H1 (cell line): ENCODE measurements around the gene CNNM4. TPM values are rescaled to one million over a fixed set of nuclear protein-coding genes. Genes with fewer than 3 reads are reported as not detected.

Experiments
- CTCF ChIA-PET: fragments of 300-600 bp; sonication (Branson Sonifier 250); formaldehyde crosslinking; loops from one replicate; lab custom pipeline; 2021; ENCODE audit not compliant: partially characterized antibody; lab: Charles Lee
- POLR2A ChIA-PET: fragments of 300-600 bp; sonication (Branson Sonifier 250); formaldehyde crosslinking; loops from one replicate; lab custom pipeline; 2021; ENCODE audit warnings: inconsistent platforms; ENCODE audit not compliant: partially characterized antibody; lab: Charles Lee
- DNase-seq, 2 experiments: peaks; one replicate each; pipeline versions ENCODE4 v3.0.0 to v3.0.0-alpha.2; 2010 to 2022; ENCODE audit warnings: low spot score in 2 of 2, low read depth in 1 of 2, mixed read lengths in 1 of 2
- FAIRE-seq: peaks from 2 replicates; lab custom pipeline; 2011; peaks lifted over from hg19 to GRCh38; lab: Jason Lieb, UNC
- H2AFZ ChIP-seq: 2 replicates; pipeline ENCODE4 v1.8.1; 2012; ENCODE audit warnings: low read length, inconsistent platforms
- H2AK5ac ChIP-seq: 2 replicates; pipeline ENCODE4 v1.6.1; 2013; ENCODE audit warnings: low read depth, low read length
- H2BK120ac ChIP-seq: replicated peaks from 2 replicates; pipeline ENCODE3; 2013; ENCODE audit warnings: low read depth, low read length, inconsistent platforms
- H2BK12ac ChIP-seq: 2 replicates; pipeline ENCODE4 v1.6.1; 2013; ENCODE audit warnings: low read depth, low read length
- H2BK15ac ChIP-seq: 2 replicates; pipeline ENCODE4 v1.6.1; 2013; ENCODE audit warnings: low read length
- H2BK20ac ChIP-seq: 2 replicates; pipeline ENCODE4 v1.6.1; 2013; ENCODE audit warnings: low read length
- H2BK5ac ChIP-seq: 2 replicates; pipeline ENCODE4 v1.6.1; 2013; ENCODE audit warnings: low read depth, low read length
- H3K14ac ChIP-seq: 2 replicates; pipeline ENCODE4 v1.6.1; 2013; ENCODE audit warnings: inconsistent platforms; ENCODE audit not compliant: insufficient read length
- H3K18ac ChIP-seq: 2 replicates; pipeline ENCODE4 v1.6.1; 2013; ENCODE audit warnings: low read length; ENCODE audit errors: extremely low read depth
- H3K23ac ChIP-seq: 2 replicates; pipeline ENCODE4 v1.6.1; 2013; ENCODE audit warnings: inconsistent platforms; ENCODE audit not compliant: insufficient read length
- H3K23me2 ChIP-seq: 2 replicates; pipeline ENCODE4 v1.6.1; 2013; ENCODE audit warnings: low read depth, low read length
- H3K27ac ChIP-seq: 2 replicates; pipeline ENCODE4 v1.6.1; 2011; ENCODE audit warnings: low read depth, low read length, inconsistent platforms
- H3K27me3 ChIP-seq, 4 experiments: replicated peaks in 1 of 4; 1 replicate in 1 of 4; 2 replicates in 3 of 4; pipeline versions ENCODE4 v1.6.1 to v1.8.1; 2011 to 2013; ENCODE audit warnings: low read length in 3 of 4, mild to moderate bottlenecking in 3 of 4, inconsistent platforms in 2 of 4, mixed read lengths in 2 of 4, moderate library complexity in 1 of 4; ENCODE audit not compliant: control insufficient read depth in 3 of 4, insufficient read depth in 3 of 4; ENCODE audit errors: extremely low read depth in 1 of 4
- H3K36me3 ChIP-seq, 4 experiments: 2 replicates each; pipeline versions ENCODE4 v1.6.1 to v1.8.1; 2011 to 2013; ENCODE audit warnings: mild to moderate bottlenecking in 4 of 4, low read length in 3 of 4, moderate library complexity in 2 of 4, control low read depth in 1 of 4, inconsistent platforms in 1 of 4; ENCODE audit not compliant: insufficient read depth in 4 of 4, control insufficient read depth in 2 of 4
- H3K4ac ChIP-seq: replicated peaks from 2 replicates; pipeline ENCODE3; 2013; ENCODE audit warnings: low read length, low read depth, mixed read lengths, inconsistent platforms; ENCODE audit not compliant: insufficient read length
- H3K4me1 ChIP-seq, 4 experiments: replicated peaks in 1 of 4; 1 replicate in 1 of 4; 2 replicates in 3 of 4; pipeline versions ENCODE4 v1.6.1 to v1.8.1; 2011 to 2013; ENCODE audit warnings: low read length in 3 of 4, inconsistent platforms in 2 of 4, mixed read lengths in 1 of 4; ENCODE audit not compliant: insufficient read depth in 4 of 4, control insufficient read depth in 3 of 4
- H3K4me2 ChIP-seq, 2 experiments: 2 replicates each; pipeline versions ENCODE4 v1.6.1 to v1.8.1; 2011 to 2013; ENCODE audit warnings: low read depth in 2 of 2, low read length in 2 of 2, control low read depth in 1 of 2, inconsistent platforms in 1 of 2, mild to moderate bottlenecking in 1 of 2; ENCODE audit not compliant: insufficient read depth in 1 of 2
- H3K4me3 ChIP-seq, 4 experiments: fragments of 200-600, 300-600 bp in 1 of 4; sonication (generic), shearing (Covaris generic), sonication (Bioruptor Twin) in 1 of 4; 2 replicates each; pipeline versions ENCODE4 v1.5.1 to v1.8.1; 2011 to 2016; ENCODE audit warnings: low read length in 4 of 4, low read depth in 3 of 4, control low read depth in 2 of 4, inconsistent platforms in 2 of 4, mild to moderate bottlenecking in 2 of 4, mixed read lengths in 1 of 4, moderate library complexity in 1 of 4; ENCODE audit not compliant: insufficient read depth in 2 of 4; ENCODE audit errors: extremely low read depth in 1 of 4
- H3K56ac ChIP-seq: replicated peaks from 2 replicates; pipeline ENCODE3; 2013; ENCODE audit warnings: low read depth, mild to moderate bottlenecking, mixed read lengths, low read length, inconsistent platforms; ENCODE audit not compliant: insufficient read length
- H3K79me1 ChIP-seq: 2 replicates; pipeline ENCODE4 v1.6.1; 2013; ENCODE audit warnings: low read depth, low read length, control low read depth
- H3K79me2 ChIP-seq, 2 experiments: 2 replicates each; pipeline versions ENCODE4 v1.6.1 to v1.8.1; 2012 to 2013; ENCODE audit warnings: low read length in 2 of 2, mild to moderate bottlenecking in 2 of 2, inconsistent platforms in 1 of 2; ENCODE audit not compliant: insufficient read depth in 2 of 2, control insufficient read depth in 1 of 2
- H3K9ac ChIP-seq, 4 experiments: replicated peaks in 1 of 4; 1 replicate in 1 of 4; 2 replicates in 3 of 4; pipeline versions ENCODE4 v1.6.1 to v1.8.1; 2011 to 2013; ENCODE audit warnings: low read depth in 3 of 4, low read length in 3 of 4, control low read depth in 2 of 4, mild to moderate bottlenecking in 2 of 4, moderate library complexity in 2 of 4, inconsistent platforms in 1 of 4; ENCODE audit errors: extremely low read depth in 1 of 4
- H3K9me3 ChIP-seq, 2 experiments: 2 replicates each; pipeline versions ENCODE4 v1.6.1 to v1.8.1; 2012 to 2013; ENCODE audit warnings: mild to moderate bottlenecking in 2 of 2, moderate library complexity in 2 of 2, control low read depth in 1 of 2, inconsistent platforms in 1 of 2, low read depth in 1 of 2, low read length in 1 of 2, mixed read lengths in 1 of 2; ENCODE audit not compliant: insufficient read depth in 2 of 2
- H4K20me1 ChIP-seq, 2 experiments: replicated peaks in 1 of 2; 2 replicates each; pipeline versions ENCODE3 to v1.8.1; 2011 to 2013; ENCODE audit warnings: inconsistent platforms in 2 of 2, low read length in 2 of 2, mild to moderate bottlenecking in 1 of 2; ENCODE audit not compliant: insufficient read depth in 2 of 2, control insufficient read depth in 1 of 2
- H4K5ac ChIP-seq: 2 replicates; pipeline ENCODE4 v1.6.1; 2013; ENCODE audit warnings: low read length, low read depth, mixed read lengths, inconsistent platforms; ENCODE audit not compliant: insufficient read length
- H4K8ac ChIP-seq: 2 replicates; pipeline ENCODE4 v1.8.0; 2013; ENCODE audit warnings: mild to moderate bottlenecking, moderate library complexity, low read length, inconsistent platforms; ENCODE audit not compliant: insufficient read depth; ENCODE audit errors: extremely low read depth
- H4K91ac ChIP-seq: replicated peaks from 2 replicates; pipeline ENCODE3; 2013; ENCODE audit warnings: low read length, mixed read lengths, inconsistent platforms; ENCODE audit not compliant: insufficient read length
- GTF2F1 ChIP-seq: IDR thresholded peaks from 2 replicates; pipeline ENCODE4 v1.6.1; 2012; ENCODE audit warnings: low read depth, low read length, improper control_type of control experiment, borderline replicate concordance
- HDAC2 ChIP-seq, 2 experiments: fragments of 300-600 bp in 1 of 2; sonication (generic) in 1 of 2; IDR thresholded peaks; 2 replicates each; pipeline ENCODE4 v1.6.1; 2011 to 2012; ENCODE audit warnings: low read depth in 2 of 2, low read length in 2 of 2, mild to moderate bottlenecking in 2 of 2, moderate library complexity in 2 of 2, borderline replicate concordance in 1 of 2, inconsistent platforms in 1 of 2
- RBBP5 ChIP-seq: IDR thresholded peaks from 2 replicates; pipeline ENCODE4 v1.7.1; 2012; ENCODE audit warnings: low read depth, mild to moderate bottlenecking, inconsistent platforms, low read length, moderate library complexity, borderline replicate concordance
- RXRA ChIP-seq: IDR thresholded peaks from 2 replicates; pipeline ENCODE4 v1.6.1; 2011; ENCODE audit warnings: low read depth, mild to moderate bottlenecking, low read length, moderate library complexity; ENCODE audit not compliant: insufficient read depth
- SP2 ChIP-seq: IDR thresholded peaks from 2 replicates; pipeline ENCODE4 v1.6.1; 2012; ENCODE audit warnings: mild to moderate bottlenecking, low read length, inconsistent platforms
- WGBS, 2 experiments: shearing (Covaris generic) in 1 of 2; methylation state at CpG; one replicate each; pipeline versions ENCODE4 v1.1.6 to v1.1.7; 2013 to 2015; ENCODE audit warnings: low lambda C conversion rate in 2 of 2, mixed read lengths in 2 of 2, inconsistent platforms in 1 of 2, low coverage in 1 of 2, missing lambda C conversion rate in 1 of 2; ENCODE audit not compliant: insufficient replicate concordance in 2 of 2, insufficient coverage in 1 of 2, insufficient read length in 1 of 2; ENCODE audit errors: extremely low coverage in 1 of 2, missing lambda C conversion rate in 1 of 2; 5-methylcytosine and 5-hydroxymethylcytosine counted together
- polyA plus RNA-seq, 7 experiments: library from polyadenylated mRNA; depleted of rRNA in 3 of 7; stranded (reverse) in 5 of 7; unstranded in 2 of 7; fragments of >200 nt in 5 of 7; fragments of 200-250 nt in 2 of 7; gene quantifications; 1 replicate in 5 of 7; 2 replicates in 1 of 7; 4 replicates in 1 of 7; pipeline versions ENCODE4 v1.2.1 to v1.2.3, GENCODE V29; 2011 to 2013; ENCODE audit warnings: missing spikeins in 2 of 7, mixed read lengths in 2 of 7
- total RNA-seq: library from RNA; stranded (reverse); fragmentation: NEBNext Ultra II Directional; extraction: Animal tissue kit (Norgen Biotek cat#: 25700); gene quantifications from 2 replicates; pipeline ENCODE4 v1.2.1, GENCODE V29; 2021

Gene CNNM4
- total and polyA plus RNA-seq, 2 of the 8 experiments (the other 6 are each of a cell fraction or from before 2014, with no cell fraction given) = 10.3 to 11.0 TPM

DNA sequence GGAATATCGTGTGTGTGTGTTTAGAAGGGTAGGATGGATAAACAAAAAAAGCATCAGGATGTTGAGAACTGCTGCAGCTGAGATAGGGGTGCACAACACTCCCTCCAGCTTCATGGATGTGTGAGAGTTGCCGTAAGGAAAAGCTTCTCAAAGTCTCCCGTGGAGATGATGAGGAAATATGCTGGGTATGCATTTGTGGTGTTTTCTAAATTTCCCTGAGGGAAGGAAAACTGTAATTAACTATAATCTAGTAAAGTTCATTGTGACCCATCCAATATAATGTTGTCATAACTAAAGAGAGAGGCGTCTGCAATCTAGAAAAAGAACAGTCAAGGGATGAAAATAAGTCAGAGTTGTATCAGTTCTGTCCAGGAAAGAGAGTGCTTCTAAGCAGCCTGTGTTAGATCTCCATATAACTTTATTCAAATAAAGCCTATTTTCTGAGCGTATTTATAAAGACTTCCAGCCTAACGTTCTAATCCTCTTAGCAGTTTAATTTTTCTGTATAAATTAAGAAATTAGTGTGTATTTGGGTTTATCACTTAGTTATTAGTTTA lies 13.6 kb upstream of the CNNM4 start:
- no peak overlapping the region for H4K8ac ChIP-seq
- no peak overlapping the region for H2AFZ ChIP-seq
- no peak overlapping the region for H3K27ac ChIP-seq
- H2BK20ac ChIP-seq = no peak overlapping the region
- H4K5ac ChIP-seq = no peak overlapping the region
- no peak overlapping the region for H2AK5ac ChIP-seq
- no peak overlapping the region for H3K9ac ChIP-seq
- H2BK15ac ChIP-seq = no peak overlapping the region
- 82% methylated on average over 6 of the region's 6 CpGs; no CpG with 5 or more reads in 1 of the 2 experiments for WGBS, 2 experiments
- H3K56ac ChIP-seq = no peak overlapping the region
- ChIA-PET POLR2A (no interaction called here), CTCF (no interaction called here)
- H3K23ac ChIP-seq = no peak overlapping the region
- FAIRE-seq (no peak), DNase-seq (no peak)
- peaks cover 0 to 3% (median 0%) of the 10 kb centered on the region in 4 experiments; a peak in 1 of 7 replicates for H3K4me1 ChIP-seq
- H3K4ac ChIP-seq = no peak overlapping the region
- no peaks in the 10 kb centered on the region for H3K79me1 ChIP-seq
- H3K4me2 ChIP-seq = no peak overlapping the region
- no peaks in the 10 kb centered on the region for H4K20me1 ChIP-seq
- no peaks in the 10 kb centered on the region for H3K36me3 ChIP-seq
- H2BK5ac ChIP-seq = no peak overlapping the region
- no peak overlapping the region for H3K18ac ChIP-seq
- H4K91ac ChIP-seq = no peak overlapping the region
- H3K4me3 ChIP-seq = no peak overlapping the region
- no peaks in the 10 kb centered on the region for H3K23me2 ChIP-seq
- no peaks in the 10 kb centered on the region for H3K27me3 ChIP-seq
- no peak overlapping the region for H2BK120ac ChIP-seq
- no peaks in the 10 kb centered on the region for H3K79me2 ChIP-seq
- no peak overlapping the region for H3K14ac ChIP-seq
- H3K9me3 ChIP-seq = no peaks in the 10 kb centered on the region
- H2BK12ac ChIP-seq = no peak overlapping the region
- TF ChIP-seq RBBP5 = no peak
- TF ChIP-seq HDAC2 (IDR thresholded peaks at IDR 0.05; ENCODE audit: borderline replicate concordance in 1 of 2, low read depth in 2 of 2, low read length in 2 of 2) = no peak
- TF ChIP-seq SP2 = no peak
- no peak for TF ChIP-seq GTF2F1
- TF ChIP-seq RXRA = no peak
